ENCODE measurements around the gene PPP1R7.

The PPP1R7 gene

DNA sequence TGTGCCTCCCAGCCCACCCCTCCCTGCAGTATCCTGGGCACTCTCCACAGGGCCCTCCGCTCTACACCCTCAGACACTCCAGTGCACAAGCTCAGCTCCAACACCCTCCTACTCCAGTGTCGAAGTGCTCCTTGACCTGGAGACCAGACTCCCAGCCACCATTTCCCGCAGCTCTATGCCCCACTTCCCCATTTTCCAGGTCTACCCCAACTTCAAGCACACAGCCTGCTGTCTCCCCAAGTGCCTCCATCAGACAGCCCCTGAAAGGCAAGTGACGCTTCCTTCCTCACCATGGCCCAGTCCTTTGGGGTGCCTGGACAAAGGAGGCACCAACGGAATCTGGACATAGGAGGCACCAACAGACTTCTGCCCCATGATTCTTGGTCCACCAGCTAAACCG lies 8.2 kb upstream of the PPP1R7 start:
- TF ChIP-seq YY1 (IDR thresholded peaks at IDR 0.05; ENCODE audit: low read depth) (no peak), TAF1 (IDR thresholded peaks at IDR 0.05; ENCODE audit: low read depth) (no peak), EP300 (IDR thresholded peaks at IDR 0.05; ENCODE audit: borderline replicate concordance) (no peak), NFIC (IDR thresholded peaks at IDR 0.05) (no peak), CEBPB (IDR thresholded peaks at IDR 0.05) (no peak), EGR1 (IDR thresholded peaks at IDR 0.05) (no peak), TEAD4 (IDR thresholded peaks at IDR 0.05) (no peak), ZBTB7A (IDR thresholded peaks at IDR 0.05; ENCODE audit: low read depth) (no peak), TCF12 (IDR thresholded peaks at IDR 0.05; ENCODE audit: low read depth) (no peak), RAD21 (IDR thresholded peaks at IDR 0.05; ENCODE audit: low read depth) (no peak), CREB1 (IDR thresholded peaks at IDR 0.05; ENCODE audit: low read depth) (no peak), MAX (IDR thresholded peaks at IDR 0.05) (no peak), FOXM1 (IDR thresholded peaks at IDR 0.05; ENCODE audit: borderline replicate concordance, low read depth) (no peak)
- TF ChIP-seq, protein P1, sequence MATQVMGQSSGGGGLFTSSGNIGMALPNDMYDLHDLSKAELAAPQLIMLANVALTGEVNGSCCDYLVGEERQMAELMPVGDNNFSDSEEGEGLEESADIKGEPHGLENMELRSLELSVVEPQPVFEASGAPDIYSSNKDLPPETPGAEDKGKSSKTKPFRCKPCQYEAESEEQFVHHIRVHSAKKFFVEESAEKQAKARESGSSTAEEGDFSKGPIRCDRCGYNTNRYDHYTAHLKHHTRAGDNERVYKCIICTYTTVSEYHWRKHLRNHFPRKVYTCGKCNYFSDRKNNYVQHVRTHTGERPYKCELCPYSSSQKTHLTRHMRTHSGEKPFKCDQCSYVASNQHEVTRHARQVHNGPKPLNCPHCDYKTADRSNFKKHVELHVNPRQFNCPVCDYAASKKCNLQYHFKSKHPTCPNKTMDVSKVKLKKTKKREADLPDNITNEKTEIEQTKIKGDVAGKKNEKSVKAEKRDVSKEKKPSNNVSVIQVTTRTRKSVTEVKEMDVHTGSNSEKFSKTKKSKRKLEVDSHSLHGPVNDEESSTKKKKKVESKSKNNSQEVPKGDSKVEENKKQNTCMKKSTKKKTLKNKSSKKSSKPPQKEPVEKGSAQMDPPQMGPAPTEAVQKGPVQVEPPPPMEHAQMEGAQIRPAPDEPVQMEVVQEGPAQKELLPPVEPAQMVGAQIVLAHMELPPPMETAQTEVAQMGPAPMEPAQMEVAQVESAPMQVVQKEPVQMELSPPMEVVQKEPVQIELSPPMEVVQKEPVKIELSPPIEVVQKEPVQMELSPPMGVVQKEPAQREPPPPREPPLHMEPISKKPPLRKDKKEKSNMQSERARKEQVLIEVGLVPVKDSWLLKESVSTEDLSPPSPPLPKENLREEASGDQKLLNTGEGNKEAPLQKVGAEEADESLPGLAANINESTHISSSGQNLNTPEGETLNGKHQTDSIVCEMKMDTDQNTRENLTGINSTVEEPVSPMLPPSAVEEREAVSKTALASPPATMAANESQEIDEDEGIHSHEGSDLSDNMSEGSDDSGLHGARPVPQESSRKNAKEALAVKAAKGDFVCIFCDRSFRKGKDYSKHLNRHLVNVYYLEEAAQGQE (IDR thresholded peaks at IDR 0.05; ENCODE audit: low read depth), result no peak
- TF ChIP-seq, protein P2, sequence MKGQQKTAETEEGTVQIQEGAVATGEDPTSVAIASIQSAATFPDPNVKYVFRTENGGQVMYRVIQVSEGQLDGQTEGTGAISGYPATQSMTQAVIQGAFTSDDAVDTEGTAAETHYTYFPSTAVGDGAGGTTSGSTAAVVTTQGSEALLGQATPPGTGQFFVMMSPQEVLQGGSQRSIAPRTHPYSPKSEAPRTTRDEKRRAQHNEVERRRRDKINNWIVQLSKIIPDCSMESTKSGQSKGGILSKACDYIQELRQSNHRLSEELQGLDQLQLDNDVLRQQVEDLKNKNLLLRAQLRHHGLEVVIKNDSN (IDR thresholded peaks at IDR 0.05), result no peak

- TF ChIP-seq TCF12 (IDR thresholded peaks at IDR 0.05; ENCODE audit: low read depth) (no peak), TEAD4 (IDR thresholded peaks at IDR 0.05) (no peak), YY1 (IDR thresholded peaks at IDR 0.05; ENCODE audit: low read depth) (no peak), EGR1 (IDR thresholded peaks at IDR 0.05) (no peak), EP300 (IDR thresholded peaks at IDR 0.05; ENCODE audit: borderline replicate concordance) (no peak), RAD21 (IDR thresholded peaks at IDR 0.05; ENCODE audit: low read depth) (no peak)
- TF ChIP-seq, protein P2 (IDR thresholded peaks at IDR 0.05), result no peak
Measured at GRCh38 chr2:241142593-241142992, 7.7 kb upstream of the PPP1R7 start.

- TF ChIP-seq RAD21 (IDR thresholded peaks at IDR 0.05; ENCODE audit: low read depth) (no peak), CEBPB (IDR thresholded peaks at IDR 0.05) (no peak), NFIC (IDR thresholded peaks at IDR 0.05) (no peak), TEAD4 (IDR thresholded peaks at IDR 0.05) (no peak), FOXM1 (IDR thresholded peaks at IDR 0.05; ENCODE audit: borderline replicate concordance, low read depth) (no peak), YY1 (IDR thresholded peaks at IDR 0.05; ENCODE audit: low read depth) (no peak), CREB1 (IDR thresholded peaks at IDR 0.05; ENCODE audit: low read depth) (no peak), ZBTB7A (IDR thresholded peaks at IDR 0.05; ENCODE audit: low read depth) (no peak), EP300 (IDR thresholded peaks at IDR 0.05; ENCODE audit: borderline replicate concordance) (no peak), EGR1 (IDR thresholded peaks at IDR 0.05) (no peak)
- TF ChIP-seq, protein P2 (IDR thresholded peaks at IDR 0.05), result no peak
- TF ChIP-seq, protein P1 (IDR thresholded peaks at IDR 0.05; ENCODE audit: low read depth), result no peak
Measured at GRCh38 chr2:241146286-241146685, 4.0 kb upstream of the PPP1R7 start.

GRCh38 chr2:241147336-241147735 lies 2.9 kb upstream of the PPP1R7 start:
- TF ChIP-seq ZBTB7A (IDR thresholded peaks at IDR 0.05; ENCODE audit: low read depth), result no peak
- TF ChIP-seq CEBPB (IDR thresholded peaks at IDR 0.05), result no peak
- TF ChIP-seq NFIC (IDR thresholded peaks at IDR 0.05), result no peak
- no peak for TF ChIP-seq EGR1 (IDR thresholded peaks at IDR 0.05)
- no peak for TF ChIP-seq EP300 (IDR thresholded peaks at IDR 0.05; ENCODE audit: borderline replicate concordance)
- no peak for TF ChIP-seq TEAD4 (IDR thresholded peaks at IDR 0.05)
- no peak for TF ChIP-seq MAX (IDR thresholded peaks at IDR 0.05)
- TF ChIP-seq YY1 (IDR thresholded peaks at IDR 0.05; ENCODE audit: low read depth), result no peak
- TF ChIP-seq RAD21 (IDR thresholded peaks at IDR 0.05; ENCODE audit: low read depth), result no peak
- no peak for TF ChIP-seq TCF12 (IDR thresholded peaks at IDR 0.05; ENCODE audit: low read depth)
- TF ChIP-seq, protein P1 (IDR thresholded peaks at IDR 0.05; ENCODE audit: low read depth), result no peak
- TF ChIP-seq, protein P2 (IDR thresholded peaks at IDR 0.05), result no peak
- TF ChIP-seq FOXM1 (IDR thresholded peaks at IDR 0.05; ENCODE audit: borderline replicate concordance, low read depth), result no peak
- no peak for TF ChIP-seq CREB1 (IDR thresholded peaks at IDR 0.05; ENCODE audit: low read depth)
- no peak for TF ChIP-seq TAF1 (IDR thresholded peaks at IDR 0.05; ENCODE audit: low read depth)

Data from Ishikawa (cell line).